ENCODE data around the gene DENND1A. TPM values are rescaled to one million over a fixed set of nuclear protein-coding genes. Genes with fewer than 3 reads are reported as not detected.

Gene DENND1A
- total RNA-seq, 1 experiment from 2014 or later, result 19.7 TPM

GRCh38 chr9:123410281-123410910 is 519.5 kb downstream of the DENND1A start:
- BruUV-seq (replicated peaks), result no TSS peak
- CTCF ChIA-PET, result no interaction called here
- Histone ChIP-seq H3K9me3 (ENCODE audit: control insufficient read depth, insufficient read depth, low read depth, low read length) (no peaks in the 10 kb centered on the region), H3K27me3 (ENCODE audit: control insufficient read depth, insufficient read depth, low read length) (no peaks in the 10 kb centered on the region), H3K27ac (ENCODE audit: low read length) (no peak overlapping the region), H3K36me3 (ENCODE audit: control insufficient read depth, insufficient read depth, low read length) (no peaks in the 10 kb centered on the region), H3K4me3 (ENCODE audit: low read depth in 2 of 2, low read length in 2 of 2) (no peak overlapping the region), H3K4me1 (ENCODE audit: control insufficient read depth, insufficient read depth, low read length) (no peaks in the 10 kb centered on the region)
- TF ChIP-seq CTCF (IDR thresholded peaks at IDR 0.05) (no peak), REST (IDR thresholded peaks at IDR 0.05; ENCODE audit: insufficient read depth in 1 of 2, low read depth in 2 of 2, low read length in 1 of 2) (no peak), TCF7L2 (IDR thresholded peaks at IDR 0.05; ENCODE audit: low read depth, low read length) (no peak), SIN3A (IDR thresholded peaks at IDR 0.05; ENCODE audit: borderline replicate concordance, insufficient read depth, low read depth, low read length) (no peak), POLR2AphosphoS5 (IDR thresholded peaks at IDR 0.05; ENCODE audit: low read depth, low read length) (no peak)
- DNase-seq (ENCODE audit: low read depth, low spot score), result no peak
- in situ Hi-C loops (cut with HindIII; ENCODE audit: low pct_unique_long_range_greater_than_20kb, low sequenced_read_pairs) (no loop called here), intact Hi-C loops (cut with micrococcal nuclease; ENCODE audit: unreplicated experiment) (no loop called here)
- POLR2A ChIA-PET, result interaction anchor here (0.5 kb wide), 1 partner anchor 36 kb away, joined by 3 read pairs; no protein-coding TSS in a partner anchor
- ATAC-seq, result no peak

DNA sequence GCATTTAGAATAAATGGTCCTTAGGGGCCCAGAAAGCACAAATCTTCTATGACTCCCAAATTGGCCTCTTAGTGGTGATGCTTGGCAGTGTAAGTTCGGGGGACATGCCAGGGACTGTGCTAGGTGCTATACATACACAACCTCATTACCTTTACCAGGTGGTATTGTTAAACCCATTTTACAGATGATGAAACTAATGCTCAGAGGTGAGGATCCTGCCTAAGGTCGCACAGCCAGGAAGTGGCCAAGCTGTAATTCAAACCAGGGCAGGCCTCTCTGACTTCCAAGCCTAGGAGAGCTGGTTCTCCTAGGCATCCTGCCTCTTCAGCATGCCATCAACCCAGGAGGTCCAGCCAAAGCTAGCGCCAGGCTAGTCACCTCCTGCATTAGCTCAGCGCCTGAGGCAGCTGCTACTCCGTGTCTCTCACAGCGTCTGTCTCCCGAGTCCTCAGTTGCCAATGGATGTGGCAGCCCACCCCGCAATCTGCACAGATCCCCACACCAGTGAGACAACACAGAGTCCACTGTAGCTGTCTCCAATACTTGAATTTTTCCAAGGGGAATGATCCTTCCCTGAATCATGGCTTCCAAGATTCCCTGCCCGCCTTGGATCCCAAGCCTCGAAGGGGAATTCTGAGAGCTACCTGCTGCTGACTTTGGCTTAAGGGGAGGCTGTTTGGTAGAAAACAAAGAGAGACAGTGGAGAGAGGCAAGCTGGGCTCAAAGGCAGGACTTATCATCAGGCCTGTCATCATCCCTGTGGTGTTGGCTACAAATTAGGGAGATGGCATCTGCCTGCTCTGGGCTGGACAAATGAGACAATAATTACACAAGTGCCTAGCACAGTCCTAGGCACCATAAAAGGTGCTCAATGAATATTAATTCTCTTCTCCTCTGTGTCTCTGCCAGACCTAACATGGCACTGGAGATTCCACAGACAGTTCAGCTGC is 521.3 kb downstream of the DENND1A start:
- ATAC-seq (no peak), DNase-seq (ENCODE audit: low read depth, low spot score) (no peak)
- ChIA-PET POLR2A (no interaction called here), CTCF (no interaction called here)
- H3K36me3 ChIP-seq (ENCODE audit: control insufficient read depth, insufficient read depth, low read length), result no peaks in the 10 kb centered on the region
- intact Hi-C loops (cut with micrococcal nuclease; ENCODE audit: unreplicated experiment), result no loop called here
- H3K27ac ChIP-seq (ENCODE audit: low read length), result no peak overlapping the region
- TF ChIP-seq POLR2AphosphoS5 (IDR thresholded peaks at IDR 0.05; ENCODE audit: low read depth, low read length), result no peak
- TF ChIP-seq TCF7L2 (IDR thresholded peaks at IDR 0.05; ENCODE audit: low read depth, low read length), result no peak
- TF ChIP-seq REST (IDR thresholded peaks at IDR 0.05; ENCODE audit: insufficient read depth in 1 of 2, low read depth in 2 of 2, low read length in 1 of 2), result no peak
- TF ChIP-seq CTCF (IDR thresholded peaks at IDR 0.05), result no peak
- TF ChIP-seq SIN3A (IDR thresholded peaks at IDR 0.05; ENCODE audit: borderline replicate concordance, insufficient read depth, low read depth, low read length), result no peak
- BruUV-seq (replicated peaks), result no TSS peak
- H3K27me3 ChIP-seq (ENCODE audit: control insufficient read depth, insufficient read depth, low read length), result no peaks in the 10 kb centered on the region
- in situ Hi-C loops (cut with HindIII; ENCODE audit: low pct_unique_long_range_greater_than_20kb, low sequenced_read_pairs), result no loop called here
- no peak overlapping the region for H3K4me3 ChIP-seq (ENCODE audit: low read depth in 2 of 2, low read length in 2 of 2)
- no peaks in the 10 kb centered on the region for H3K9me3 ChIP-seq (ENCODE audit: control insufficient read depth, insufficient read depth, low read depth, low read length)
- no peaks in the 10 kb centered on the region for H3K4me1 ChIP-seq (ENCODE audit: control insufficient read depth, insufficient read depth, low read length)
